HG03571 (cell line): ENCODE measurements around the gene DUSP16.
"Not testable (repeated sequence)": the region's sequence is repeated elsewhere in the genome, so short reads cannot be mapped to it uniquely, and the experiment has no call there.

Experiments
- ATAC-seq: cut with Tn5 transposase; IDR thresholded peaks from one replicate; pipeline ENCODE4 v1.9.1; 2021; ENCODE audit not compliant: unreplicated experiment

DUSP16 gene

GRCh38 chr12:12521888-12522287, 40.8 kb downstream of the DUSP16 start:
- ATAC-seq = no peak

DNA sequence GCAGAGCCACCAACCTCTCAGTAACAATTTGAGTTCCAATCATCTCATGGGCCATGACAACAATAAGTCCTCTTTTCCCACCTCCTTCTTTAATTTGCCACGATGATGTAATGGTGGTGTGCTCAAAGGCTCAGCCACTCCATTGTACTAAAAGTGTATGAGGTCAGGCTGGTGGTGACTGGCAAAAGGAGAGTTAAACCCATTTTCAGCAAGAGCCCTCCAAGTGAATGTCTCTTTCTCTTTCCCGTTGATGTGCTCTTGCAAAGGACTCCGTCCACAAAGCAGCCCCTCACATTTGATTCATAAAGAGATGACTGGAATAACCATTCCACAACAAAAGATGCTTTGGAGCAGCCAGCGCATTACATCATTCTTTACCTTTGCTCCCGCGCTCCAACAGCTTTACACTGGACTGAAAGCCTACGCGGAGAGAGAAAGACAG, 41.6 kb downstream of the DUSP16 start:
- no peak for ATAC-seq

- no peak for ATAC-seq
These were observed 42.4 kb downstream of the DUSP16 start for GRCh38 chr12:12520273-12520672.

DNA sequence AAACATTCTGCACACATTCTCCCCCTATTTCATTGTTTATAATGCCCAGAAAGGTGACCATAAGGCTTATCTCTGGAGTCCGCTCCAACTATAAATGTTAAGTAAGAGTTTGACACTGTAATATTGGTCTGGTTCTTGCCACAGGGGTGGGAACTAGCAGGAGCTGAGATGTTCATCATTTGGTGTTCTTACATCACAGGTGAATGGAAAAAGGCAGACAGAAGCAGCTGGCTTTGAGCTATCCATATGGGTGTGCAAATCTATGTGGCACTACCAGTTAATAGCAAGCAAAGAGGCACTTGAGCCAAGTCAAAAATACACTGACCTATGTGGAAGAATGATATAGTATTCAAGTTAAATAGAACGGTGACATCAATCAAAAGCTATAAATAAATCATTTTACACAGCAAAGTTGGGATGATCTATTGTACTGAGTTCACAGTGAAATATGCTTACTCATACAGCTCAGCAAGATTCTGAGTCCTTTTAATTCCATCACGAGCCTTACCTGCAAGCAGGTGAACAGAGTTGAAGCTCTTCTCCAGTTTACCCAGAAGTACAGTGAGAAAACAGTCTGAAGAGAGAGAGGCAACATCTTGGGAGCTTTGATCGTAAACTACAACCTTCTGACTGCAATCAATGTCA, 43.2 kb downstream of the DUSP16 start:
- no peak for ATAC-seq

DNA sequence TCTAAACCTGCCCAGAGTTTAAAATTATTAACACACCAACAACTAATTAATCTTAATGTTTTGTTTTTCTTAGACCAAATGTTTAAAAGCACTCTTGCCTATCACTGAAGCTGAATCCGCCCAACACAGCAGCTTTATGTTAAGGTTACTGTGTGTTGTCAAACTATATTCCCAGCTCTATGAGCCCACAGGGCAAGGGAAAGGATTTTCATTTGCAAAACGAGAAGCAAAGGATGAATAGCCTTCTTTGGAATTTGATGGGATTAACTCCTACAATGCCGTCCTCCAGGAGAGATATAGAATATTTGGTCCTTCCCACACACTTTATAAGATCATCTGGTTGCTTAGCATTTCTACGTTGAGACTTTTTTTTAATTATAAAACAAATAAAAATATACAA, 43.7 kb downstream of the DUSP16 start:
- ATAC-seq = no peak

DNA sequence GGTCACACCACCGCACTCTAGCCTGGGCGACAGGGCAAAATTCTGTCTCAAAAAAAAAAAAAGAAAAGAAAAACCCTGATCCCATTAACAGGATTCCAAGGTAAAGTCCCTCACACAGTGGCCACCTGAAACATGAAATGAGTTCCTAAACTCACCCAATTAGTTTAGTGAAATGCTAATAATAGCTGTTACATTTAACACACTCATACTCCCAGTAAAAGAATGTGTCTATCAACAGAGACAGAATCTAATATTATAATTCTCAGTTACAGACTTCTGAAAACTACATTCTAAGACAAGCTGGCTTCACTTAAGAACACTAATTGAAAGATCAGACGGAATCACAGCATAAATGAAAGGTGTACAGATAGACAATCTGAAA, 44.2 kb downstream of the DUSP16 start:
- ATAC-seq = no peak

DNA sequence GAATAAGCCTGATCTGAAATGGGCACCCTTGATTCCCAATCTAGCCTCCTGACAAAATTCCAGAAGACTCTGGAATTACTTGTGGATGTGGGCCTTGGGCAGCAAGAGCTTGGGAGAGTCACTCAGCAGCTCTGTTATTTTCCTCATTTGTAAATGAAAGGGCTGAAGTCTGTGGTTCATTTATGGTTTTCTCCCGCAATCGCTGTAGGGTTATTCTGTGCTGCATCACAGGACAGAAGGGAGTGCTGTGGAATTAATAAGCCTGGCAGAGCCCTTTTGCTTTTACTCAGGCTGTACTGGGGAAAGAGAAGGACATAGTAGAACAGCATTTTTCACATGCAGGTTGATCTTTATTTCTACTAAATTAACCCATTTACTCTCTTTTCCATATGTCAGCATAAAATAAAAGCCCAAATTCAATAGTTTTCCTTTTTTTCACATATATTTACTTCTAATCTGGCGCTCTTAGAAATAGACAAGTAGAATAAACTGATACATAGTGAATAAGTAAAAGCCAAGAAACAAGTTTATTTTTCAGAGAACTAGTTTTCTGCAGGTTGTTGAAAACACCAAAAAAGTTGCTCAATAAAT, 49.2 kb downstream of the DUSP16 start:
- no peak for ATAC-seq

DNA sequence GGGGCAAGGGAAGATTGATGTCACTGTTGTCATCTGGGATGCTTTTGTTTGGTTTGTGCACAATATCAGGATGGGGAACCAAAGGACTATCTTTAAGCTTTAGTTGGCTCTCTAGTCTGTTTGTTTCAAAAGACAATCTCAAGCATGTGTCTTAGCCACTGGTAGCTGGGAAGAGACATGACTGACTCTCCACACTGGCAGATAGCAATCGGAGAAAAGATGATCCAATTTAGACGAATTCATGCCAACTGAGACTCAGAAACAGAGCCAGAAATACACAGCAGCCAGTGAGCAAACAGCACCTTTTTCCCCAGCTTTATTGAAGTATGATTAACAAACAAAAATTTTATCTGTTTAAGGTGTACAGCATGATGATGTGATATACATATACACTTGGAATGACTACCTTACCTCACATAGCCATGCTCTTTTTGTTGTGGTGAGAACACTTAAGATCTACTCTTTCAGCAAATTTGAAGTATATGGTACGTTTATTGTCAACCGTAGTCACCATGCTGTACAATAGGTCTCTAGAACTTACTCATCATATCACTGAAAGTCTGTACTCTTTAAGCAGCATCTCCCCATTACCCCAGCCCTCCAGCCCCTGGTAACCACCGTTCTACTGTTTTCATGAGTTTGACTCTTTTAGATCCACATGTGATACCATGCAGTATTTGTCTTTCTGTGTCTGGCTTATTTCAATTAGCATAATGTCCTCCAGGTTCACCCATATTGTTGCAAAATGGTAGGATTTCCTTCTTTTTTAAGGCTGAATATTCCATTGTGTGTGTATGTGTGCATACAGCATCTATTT, 50.6 kb downstream of the DUSP16 start:
- ATAC-seq = no peak

- ATAC-seq = no peak
These were observed 51.5 kb downstream of the DUSP16 start for GRCh38 chr12:12511021-12511783.

GRCh38 chr12:12510551-12510950, 52.1 kb downstream of the DUSP16 start:
- ATAC-seq = no peak

- no peak for ATAC-seq
These were observed 52.5 kb downstream of the DUSP16 start for GRCh38 chr12:12510141-12510540.

DNA sequence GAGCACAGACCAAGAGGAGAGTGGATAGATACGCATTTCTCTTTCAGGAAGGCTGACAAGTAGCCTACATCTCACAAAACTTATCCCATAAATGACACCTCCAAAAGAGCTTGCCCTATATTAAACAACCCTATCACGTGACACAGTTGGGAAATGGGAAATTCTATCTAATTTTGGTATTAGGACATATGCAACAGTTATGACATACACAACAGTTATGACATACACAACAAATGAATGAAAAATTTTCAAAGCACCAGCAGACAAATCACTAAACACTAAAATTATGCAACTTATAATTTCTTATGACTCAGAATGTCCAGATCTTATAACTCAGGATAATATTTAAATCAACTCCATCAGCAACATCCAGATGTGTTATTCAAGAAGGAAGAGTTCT, 54.1 kb downstream of the DUSP16 start:
- no peak for ATAC-seq

- no peak for ATAC-seq
These were observed 55.5 kb downstream of the DUSP16 start for GRCh38 chr12:12507121-12507520.

- no peak for ATAC-seq
These were observed 56.2 kb downstream of the DUSP16 start for GRCh38 chr12:12506496-12506890.

- peak; percentile 83 for ATAC-seq
These were observed 56.8 kb downstream of the DUSP16 start for GRCh38 chr12:12505544-12506495.

- no peak for ATAC-seq
These were observed 59.1 kb downstream of the DUSP16 start for GRCh38 chr12:12503384-12504078.

DNA sequence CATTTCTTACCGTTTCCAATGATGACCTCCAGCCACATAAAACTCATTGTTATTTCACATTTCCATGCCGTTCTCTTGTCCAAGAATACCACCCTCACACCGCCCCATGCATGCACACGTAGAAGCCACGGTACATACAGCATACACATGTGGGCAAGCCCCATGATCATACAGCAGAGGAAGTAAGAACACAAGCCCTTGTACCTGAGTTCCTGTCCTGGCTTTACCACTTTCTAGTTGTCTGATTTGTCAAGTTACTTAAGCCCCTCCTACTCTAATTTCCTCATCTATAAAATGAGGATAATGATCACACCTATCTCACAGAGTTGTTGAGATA, 59.9 kb downstream of the DUSP16 start:
- no peak for ATAC-seq

GRCh38 chr12:12502130-12502814, 60.4 kb downstream of the DUSP16 start:
- ATAC-seq = not testable (repeated sequence)

GRCh38 chr12:12501121-12501520, 61.5 kb downstream of the DUSP16 start:
- no peak for ATAC-seq
